Lung (tissue), 12 donors: ENCODE measurements around the gene DHX57. TPM values are rescaled to one million over a fixed set of nuclear protein-coding genes. Genes with fewer than 3 reads are reported as not detected.
"Not testable (repeated sequence)": the region's sequence is repeated elsewhere in the genome, so short reads cannot be mapped to it uniquely, and the experiment has no call there.

ENCODE experiments used
- ATAC-seq: fragments of 200-7000 bp; cut with Tn5 transposase; one replicate; pipeline ENCODE4 v1.9.1; 2020; ENCODE audit warnings: moderate number of reproducible peaks; ENCODE audit not compliant: insufficient read depth, low FRiP score
- DNase-seq, 3 donors: peaks; one replicate each; pipeline ENCODE4 v3.0.0-alpha.2; 2013 to 2017
- H3K27ac ChIP-seq, 2 donors: one replicate each; pipeline ENCODE4 v1.5.1; 2013; ENCODE audit warnings: mild to moderate bottlenecking in 2 of 2, moderate library complexity in 2 of 2, control low read depth in 1 of 2, inconsistent platforms in 1 of 2, low read depth in 1 of 2, low read length in 1 of 2
- H3K27me3 ChIP-seq, 3 donors: one replicate each; pipeline ENCODE4 v1.5.1; 2013; ENCODE audit warnings: low read length in 2 of 3; ENCODE audit not compliant: control insufficient read depth in 3 of 3, insufficient read depth in 3 of 3
- H3K36me3 ChIP-seq, 4 donors: one replicate each; pipeline ENCODE4 v1.5.1; 2013; ENCODE audit warnings: low read length in 4 of 4, mild to moderate bottlenecking in 1 of 4, moderate library complexity in 1 of 4; ENCODE audit not compliant: control insufficient read depth in 4 of 4, insufficient read depth in 4 of 4
- H3K4me1 ChIP-seq, 5 donors: one replicate each; pipeline ENCODE4 v1.5.1; 2013; ENCODE audit warnings: low read length in 5 of 5, mild to moderate bottlenecking in 2 of 5, moderate library complexity in 1 of 5; ENCODE audit not compliant: control insufficient read depth in 5 of 5, insufficient read depth in 5 of 5
- H3K4me3 ChIP-seq: one replicate; pipeline ENCODE4 v1.5.1; 2013; ENCODE audit warnings: mild to moderate bottlenecking, control low read depth, moderate library complexity
- H3K9ac ChIP-seq, 2 donors: one replicate each; pipeline ENCODE4 v1.5.1; 2013; ENCODE audit warnings: low read length in 2 of 2, control low read depth in 1 of 2; ENCODE audit not compliant: insufficient read depth in 1 of 2
- H3K9me3 ChIP-seq, 4 donors: one replicate each; pipeline ENCODE4 v1.5.1; 2013; ENCODE audit warnings: low read length in 3 of 4, mild to moderate bottlenecking in 1 of 4, moderate library complexity in 1 of 4; ENCODE audit not compliant: control insufficient read depth in 4 of 4, insufficient read depth in 3 of 4
- WGBS, 2 donors: extraction: QIAGEN DNeasy Blood & Tissue Kit; methylation state at CpG; one replicate each; pipeline ENCODE4 v1.1.7; 2013; 5-methylcytosine and 5-hydroxymethylcytosine counted together
- polyA plus RNA-seq, 2 donors: library from polyadenylated mRNA; stranded (reverse); fragments of 200-250 nt; gene quantifications; one replicate each; pipeline ENCODE4 v1.2.1, GENCODE V29; 2013
- total RNA-seq, 2 donors: library from RNA; depleted of rRNA in 1 of 2; stranded (reverse); fragments of >200 nt in 1 of 2; gene quantifications; one replicate each; pipeline ENCODE4 v1.2.1, GENCODE V29; 2014 to 2021
- TF ChIP-seq, protein P1 (sequence below): IDR thresholded peaks from 2 replicates; pipeline ENCODE4 v1.5.1; 2012; ENCODE audit warnings: mild to moderate bottlenecking; ENCODE audit errors: control extremely low read depth, extremely low read depth
- donor health status: control.
- donor health status: control.
- donor health status: Bipolar disorder and iron deficiency.
- donor health status: healthy.
- donor health status: DM: yes; HTN: yes; CAD: no.

DHX57 gene
- total and polyA plus RNA-seq, 4 donors: 6.2 to 33.6 (median 13.0) TPM

DNA sequence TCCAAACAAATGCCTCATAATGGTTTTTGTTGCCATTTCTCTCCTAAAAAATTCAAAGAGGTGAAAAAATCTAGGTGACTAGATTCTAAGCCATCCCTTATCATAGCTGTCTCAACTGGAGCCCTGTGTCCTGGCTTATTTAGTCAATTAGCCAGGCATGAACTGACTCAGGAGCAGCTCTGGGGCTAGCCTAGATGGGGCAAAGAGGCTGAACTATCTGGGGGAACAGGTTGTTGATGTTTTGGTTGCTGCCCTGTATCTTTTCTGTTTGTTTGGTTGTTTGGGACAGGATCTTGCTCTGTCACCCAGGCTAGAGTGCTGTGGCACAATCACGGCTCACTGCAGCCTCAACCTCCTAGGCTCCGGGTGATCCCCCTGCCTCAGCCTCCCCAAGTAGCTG is 83.0 kb downstream of the DHX57 start:
- Histone ChIP-seq H3K27me3 (no peaks in the 10 kb centered on the region), H3K4me3 (no peak overlapping the region), H3K27ac (no peak overlapping the region), H3K4me1 (peaks cover 0 to 1% (median 0%) of the 10 kb centered on the region in 5 donors), H3K9me3 (no peaks in the 10 kb centered on the region), H3K36me3 (peaks cover 0 to 3% (median 0%) of the 10 kb centered on the region in 4 donors), H3K9ac (no peak overlapping the region)
- 45 to 50% methylated on average over 2 of the region's 2 CpGs for WGBS, 2 donors
- no peak for DNase-seq
- ATAC-seq: no peak
- TF ChIP-seq, protein P1, sequence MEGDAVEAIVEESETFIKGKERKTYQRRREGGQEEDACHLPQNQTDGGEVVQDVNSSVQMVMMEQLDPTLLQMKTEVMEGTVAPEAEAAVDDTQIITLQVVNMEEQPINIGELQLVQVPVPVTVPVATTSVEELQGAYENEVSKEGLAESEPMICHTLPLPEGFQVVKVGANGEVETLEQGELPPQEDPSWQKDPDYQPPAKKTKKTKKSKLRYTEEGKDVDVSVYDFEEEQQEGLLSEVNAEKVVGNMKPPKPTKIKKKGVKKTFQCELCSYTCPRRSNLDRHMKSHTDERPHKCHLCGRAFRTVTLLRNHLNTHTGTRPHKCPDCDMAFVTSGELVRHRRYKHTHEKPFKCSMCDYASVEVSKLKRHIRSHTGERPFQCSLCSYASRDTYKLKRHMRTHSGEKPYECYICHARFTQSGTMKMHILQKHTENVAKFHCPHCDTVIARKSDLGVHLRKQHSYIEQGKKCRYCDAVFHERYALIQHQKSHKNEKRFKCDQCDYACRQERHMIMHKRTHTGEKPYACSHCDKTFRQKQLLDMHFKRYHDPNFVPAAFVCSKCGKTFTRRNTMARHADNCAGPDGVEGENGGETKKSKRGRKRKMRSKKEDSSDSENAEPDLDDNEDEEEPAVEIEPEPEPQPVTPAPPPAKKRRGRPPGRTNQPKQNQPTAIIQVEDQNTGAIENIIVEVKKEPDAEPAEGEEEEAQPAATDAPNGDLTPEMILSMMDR: no peak

DNA sequence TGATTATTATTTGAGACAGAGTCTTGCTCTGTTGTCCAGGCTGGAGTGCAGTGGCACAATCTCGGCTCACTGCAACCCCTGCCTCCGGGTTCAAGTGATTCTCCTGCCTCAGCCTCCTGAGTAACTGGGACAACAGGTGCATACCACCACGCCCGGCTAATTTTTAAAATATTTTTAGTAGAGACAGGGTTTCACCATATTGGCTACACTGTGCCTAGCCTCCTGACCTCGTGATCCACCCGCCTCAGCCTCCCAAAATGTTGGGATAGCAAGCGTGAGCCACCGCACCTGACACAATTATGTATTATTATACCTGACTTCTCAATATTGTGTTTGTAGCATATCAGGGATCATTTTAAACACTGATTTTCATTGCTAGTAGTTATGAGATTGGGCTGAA is 83.4 kb downstream of the DHX57 start:
- H3K27ac ChIP-seq: not testable (repeated sequence)

DNA sequence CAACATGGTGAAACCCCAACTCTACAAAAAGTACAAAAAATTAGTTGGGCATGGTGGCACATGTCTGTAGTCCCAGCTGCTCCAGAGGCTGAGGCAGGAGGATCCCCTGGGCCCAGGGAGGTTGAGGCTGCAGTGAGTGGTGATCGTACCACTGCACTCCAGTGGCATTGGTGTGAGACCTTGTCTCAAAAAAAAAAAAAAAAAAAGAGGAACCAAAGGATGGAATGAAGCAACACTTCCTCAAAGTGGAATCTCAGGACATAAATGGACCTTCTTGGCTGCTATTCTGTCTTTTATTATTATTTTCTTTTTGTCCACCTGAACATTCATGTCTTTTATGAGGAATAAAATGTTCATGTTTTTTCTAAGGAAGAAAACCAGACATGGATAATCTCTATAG is 84.0 kb downstream of the DHX57 start:
- no peaks in the 10 kb centered on the region for H3K36me3 ChIP-seq
- no peak for DNase-seq
- H3K27ac ChIP-seq: no peak overlapping the region
- 44 to 70% methylated on average over 1 of the region's 1 CpG for WGBS, 2 donors
- H3K9me3 ChIP-seq: no peaks in the 10 kb centered on the region
- TF ChIP-seq, protein P1: no peak
- no peak overlapping the region for H3K9ac ChIP-seq
- no peak for ATAC-seq
- no peaks in the 10 kb centered on the region for H3K4me1 ChIP-seq
- no peak overlapping the region for H3K4me3 ChIP-seq
- H3K27me3 ChIP-seq: no peaks in the 10 kb centered on the region

More for the DNA sequence above, 83.4 kb downstream of the DHX57 start:
- H3K4me3 ChIP-seq, H3K36me3 ChIP-seq, H3K4me1 ChIP-seq, DNase-seq, H3K9me3 ChIP-seq, ATAC-seq, H3K9ac ChIP-seq, H3K27me3 ChIP-seq: not testable (repeated sequence)
- 97% methylated on average over 8 of the region's 8 CpGs for WGBS, 2 donors

DNA sequence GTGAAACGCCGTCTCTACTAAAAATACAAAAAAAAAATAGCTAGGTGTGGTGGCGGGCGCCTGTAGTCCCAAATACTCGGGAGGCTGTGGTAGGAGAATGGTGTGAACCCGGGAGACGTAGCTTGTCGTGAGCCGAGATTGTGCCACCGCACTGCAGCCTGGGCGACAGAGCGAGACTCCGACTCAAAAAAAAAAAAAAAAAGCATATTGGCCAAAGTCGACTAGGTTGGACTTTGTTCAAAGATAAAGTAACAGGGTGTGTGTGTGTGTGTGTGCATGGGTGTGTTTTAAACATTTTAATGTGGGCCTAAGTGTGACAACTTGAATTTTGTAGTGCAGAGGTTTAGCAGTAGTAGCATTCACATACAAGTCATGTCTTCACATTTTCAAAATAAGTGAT is 86.0 kb downstream of the DHX57 start:
- H3K36me3 ChIP-seq: no peaks in the 10 kb centered on the region
- H3K4me3 ChIP-seq: no peak overlapping the region
- WGBS, 2 donors: 90 to 98% methylated on average over 14 of the region's 14 CpGs
- TF ChIP-seq, protein P1: no peak
- H3K27ac ChIP-seq: no peak overlapping the region
- no peaks in the 10 kb centered on the region for H3K9me3 ChIP-seq
- no peaks in the 10 kb centered on the region for H3K27me3 ChIP-seq
- peaks cover 0 to 4% (median 0%) of the 10 kb centered on the region in 5 donors for H3K4me1 ChIP-seq
- no peak for DNase-seq
- H3K9ac ChIP-seq: no peak overlapping the region
- ATAC-seq: no peak
